ENCODE measurements around the gene CCL17. TPM values are rescaled to one million over a fixed set of nuclear protein-coding genes. Genes with fewer than 3 reads are reported as not detected.

The CCL17 gene
- total RNA-seq, 2 experiments from 2014 or later, result not detected

DNA sequence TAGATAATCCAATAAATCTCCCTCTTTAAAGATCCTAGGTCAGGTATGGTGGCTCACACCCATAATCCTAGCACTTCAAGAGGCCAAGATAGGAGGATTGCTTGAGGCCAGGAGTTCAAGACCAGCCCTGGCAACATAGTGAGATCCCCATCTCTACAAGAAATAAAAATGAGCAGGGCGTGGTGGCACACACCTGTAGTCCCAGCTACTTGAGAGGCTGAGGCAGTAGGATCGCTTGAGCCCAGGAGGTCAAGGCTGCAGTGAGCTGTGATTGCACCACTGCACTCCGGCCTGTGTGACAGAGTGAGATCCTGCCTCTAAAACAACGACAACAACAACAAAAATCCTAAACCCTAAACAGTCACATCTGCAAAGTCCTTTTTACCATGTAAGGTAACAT is 48.0 kb upstream of the CCL17 start:
- Histone ChIP-seq H4K20me1 (ENCODE audit: insufficient read depth, low read length) (no peaks in the 10 kb centered on the region), H2AFZ (ENCODE audit: low read length) (no peak overlapping the region), H3K4me3 (ENCODE audit: low read depth, low read length, poor library complexity, severe bottlenecking) (no peak overlapping the region), H3K27ac (ENCODE audit: low read depth, low read length, poor library complexity, severe bottlenecking) (no peak overlapping the region), H3K79me2 (ENCODE audit: insufficient read depth, low read depth, low read length) (no peaks in the 10 kb centered on the region), H3K9me3 (ENCODE audit: low read length) (no peaks in the 10 kb centered on the region), H3K4me2 (ENCODE audit: low read length) (no peak overlapping the region), H3K9me2 (ENCODE audit: insufficient read depth, low read length) (no peaks in the 10 kb centered on the region), H3K36me3 (ENCODE audit: insufficient read depth, low read length) (no peaks in the 10 kb centered on the region), H3K4me1 (ENCODE audit: insufficient read depth, low read length, poor library complexity, severe bottlenecking) (no peaks in the 10 kb centered on the region)
- ChIA-PET CTCF (ENCODE audit: unreplicated experiment) (no interaction called here), POLR2A (interaction anchor here (0.7 kb wide), 1 partner anchor 75 kb away, joined by 3 read pairs; no protein-coding TSS in a partner anchor)
- intact Hi-C loops (cut with micrococcal nuclease; ENCODE audit: unreplicated experiment), result no loop called here
- DNase-seq (ENCODE audit: low spot score), result no peak
- BruUV-seq (replicated peaks), result no TSS peak
- TF ChIP-seq, protein P1, sequence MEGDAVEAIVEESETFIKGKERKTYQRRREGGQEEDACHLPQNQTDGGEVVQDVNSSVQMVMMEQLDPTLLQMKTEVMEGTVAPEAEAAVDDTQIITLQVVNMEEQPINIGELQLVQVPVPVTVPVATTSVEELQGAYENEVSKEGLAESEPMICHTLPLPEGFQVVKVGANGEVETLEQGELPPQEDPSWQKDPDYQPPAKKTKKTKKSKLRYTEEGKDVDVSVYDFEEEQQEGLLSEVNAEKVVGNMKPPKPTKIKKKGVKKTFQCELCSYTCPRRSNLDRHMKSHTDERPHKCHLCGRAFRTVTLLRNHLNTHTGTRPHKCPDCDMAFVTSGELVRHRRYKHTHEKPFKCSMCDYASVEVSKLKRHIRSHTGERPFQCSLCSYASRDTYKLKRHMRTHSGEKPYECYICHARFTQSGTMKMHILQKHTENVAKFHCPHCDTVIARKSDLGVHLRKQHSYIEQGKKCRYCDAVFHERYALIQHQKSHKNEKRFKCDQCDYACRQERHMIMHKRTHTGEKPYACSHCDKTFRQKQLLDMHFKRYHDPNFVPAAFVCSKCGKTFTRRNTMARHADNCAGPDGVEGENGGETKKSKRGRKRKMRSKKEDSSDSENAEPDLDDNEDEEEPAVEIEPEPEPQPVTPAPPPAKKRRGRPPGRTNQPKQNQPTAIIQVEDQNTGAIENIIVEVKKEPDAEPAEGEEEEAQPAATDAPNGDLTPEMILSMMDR (conservative IDR thresholded peaks at IDR 0.05; ENCODE audit: low read length), result no peak

DNA sequence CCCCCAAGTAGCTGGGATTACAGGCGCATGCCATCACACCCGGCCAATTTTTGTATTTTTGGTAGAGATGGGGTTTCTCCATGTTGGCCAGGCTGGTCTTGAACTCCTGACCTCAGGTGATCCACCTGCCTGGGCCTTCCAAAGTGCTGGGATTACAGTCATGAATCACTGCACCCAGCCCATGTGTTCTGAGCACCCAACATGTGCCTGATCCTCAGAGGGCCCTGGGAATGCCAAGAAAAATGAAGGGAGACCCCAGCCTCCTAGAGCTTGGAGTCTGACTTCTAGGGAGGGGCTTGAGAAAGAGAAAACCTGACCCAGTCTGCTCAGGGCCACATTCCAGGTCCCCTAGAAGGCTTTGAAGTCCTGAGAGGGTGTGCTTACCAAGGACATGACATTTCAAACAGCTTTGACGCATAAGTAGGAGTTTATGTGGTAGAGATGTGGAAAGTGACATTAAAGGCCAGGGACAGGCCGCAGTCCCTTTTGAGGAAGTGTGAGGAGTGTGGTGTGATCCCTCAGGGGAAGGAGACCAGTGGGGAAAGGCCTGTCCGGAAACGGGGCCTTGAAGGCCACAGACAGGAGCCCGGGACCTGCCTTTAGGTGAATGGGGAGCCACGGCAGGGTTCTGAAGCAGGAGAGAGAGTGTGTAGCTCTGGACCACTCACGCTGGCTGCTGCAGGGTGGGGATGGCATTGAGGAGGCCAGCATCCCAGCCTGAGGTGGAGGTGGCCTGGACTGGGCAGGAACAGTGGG is 47.1 kb upstream of the CCL17 start:
- no peaks in the 10 kb centered on the region for H3K4me1 ChIP-seq (ENCODE audit: insufficient read depth, low read length, poor library complexity, severe bottlenecking)
- H3K27ac ChIP-seq (ENCODE audit: low read depth, low read length, poor library complexity, severe bottlenecking), result no peak overlapping the region
- no TSS peak for BruUV-seq (replicated peaks)
- TF ChIP-seq, protein P1 (conservative IDR thresholded peaks at IDR 0.05; ENCODE audit: low read length), result no peak
- no peak for TF ChIP-seq EZH2phosphoT487 (IDR thresholded peaks at IDR 0.05; ENCODE audit: borderline replicate concordance, low read depth, low read length)
- DNase-seq (ENCODE audit: low spot score), result no peak
- no peak overlapping the region for H3K4me2 ChIP-seq (ENCODE audit: low read length)
- H3K9me3 ChIP-seq (ENCODE audit: low read length), result no peaks in the 10 kb centered on the region
- no peaks in the 10 kb centered on the region for H3K36me3 ChIP-seq (ENCODE audit: insufficient read depth, low read length)
- H3K79me2 ChIP-seq (ENCODE audit: insufficient read depth, low read depth, low read length), result no peaks in the 10 kb centered on the region
- no peak overlapping the region for H2AFZ ChIP-seq (ENCODE audit: low read length)
- no peaks in the 10 kb centered on the region for H4K20me1 ChIP-seq (ENCODE audit: insufficient read depth, low read length)
- POLR2A ChIA-PET, result no interaction called here
- no peaks in the 10 kb centered on the region for H3K9me2 ChIP-seq (ENCODE audit: insufficient read depth, low read length)
- intact Hi-C loops (cut with micrococcal nuclease; ENCODE audit: unreplicated experiment), result no loop called here
- CTCF ChIA-PET (ENCODE audit: unreplicated experiment), result no interaction called here
- no peak overlapping the region for H3K4me3 ChIP-seq (ENCODE audit: low read depth, low read length, poor library complexity, severe bottlenecking)

DNA sequence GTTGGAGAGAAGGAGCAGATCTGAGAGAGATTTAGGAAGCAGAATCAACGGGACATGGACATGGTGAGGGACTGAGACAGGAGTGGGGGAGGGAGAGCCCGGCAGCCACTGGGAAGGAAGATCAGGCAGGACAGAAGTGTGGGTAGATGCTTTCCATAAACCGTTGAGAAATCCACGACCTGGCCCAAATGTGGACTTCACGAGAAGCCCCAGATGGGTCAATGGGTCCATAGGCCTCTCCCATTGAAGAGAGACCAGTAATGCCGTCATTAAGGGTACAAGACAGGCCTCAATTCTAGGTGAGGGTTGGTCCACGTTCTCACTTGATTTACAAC is 46.5 kb upstream of the CCL17 start:
- TF ChIP-seq EZH2phosphoT487 (IDR thresholded peaks at IDR 0.05; ENCODE audit: borderline replicate concordance, low read depth, low read length), result no peak
- TF ChIP-seq, protein P1 (conservative IDR thresholded peaks at IDR 0.05; ENCODE audit: low read length), result no peak
- Histone ChIP-seq H3K27ac (ENCODE audit: low read depth, low read length, poor library complexity, severe bottlenecking) (no peak overlapping the region), H3K4me1 (ENCODE audit: insufficient read depth, low read length, poor library complexity, severe bottlenecking) (no peaks in the 10 kb centered on the region), H3K9me2 (ENCODE audit: insufficient read depth, low read length) (no peaks in the 10 kb centered on the region), H4K20me1 (ENCODE audit: insufficient read depth, low read length) (no peaks in the 10 kb centered on the region), H3K36me3 (ENCODE audit: insufficient read depth, low read length) (no peaks in the 10 kb centered on the region), H2AFZ (ENCODE audit: low read length) (no peak overlapping the region), H3K9me3 (ENCODE audit: low read length) (no peaks in the 10 kb centered on the region), H3K79me2 (ENCODE audit: insufficient read depth, low read depth, low read length) (no peaks in the 10 kb centered on the region), H3K4me3 (ENCODE audit: low read depth, low read length, poor library complexity, severe bottlenecking) (no peak overlapping the region), H3K4me2 (ENCODE audit: low read length) (no peak overlapping the region)
- POLR2A ChIA-PET, result no interaction called here
- no TSS peak for BruUV-seq (replicated peaks)
- DNase-seq (ENCODE audit: low spot score), result no peak
- CTCF ChIA-PET (ENCODE audit: unreplicated experiment), result no interaction called here
- intact Hi-C loops (cut with micrococcal nuclease; ENCODE audit: unreplicated experiment), result no loop called here

All from OCI-LY7 (cell line).